SU-DHL-6 (cell line): ENCODE measurements around the gene ATG10.

Source experiments
- EZH2phosphoT487 ChIP-seq: fragments of 200-600 bp; sonication (generic), shearing (Covaris generic); conservative IDR thresholded peaks from 2 replicates; pipeline ENCODE4 v1.6.1; 2018; ENCODE audit warnings: mild to moderate bottlenecking, antibody characterized with exemption, low read length, moderate library complexity, mixed read lengths
- TF ChIP-seq, protein P1 (sequence below): fragments of 200-600 bp; sonication (generic); IDR thresholded peaks from one replicate; pipeline ENCODE4 v1.5.1; 2017; ENCODE audit warnings: antibody characterized with exemption, mild to moderate bottlenecking, low read length, moderate library complexity; ENCODE audit not compliant: insufficient read depth, poor library complexity, severe bottlenecking

- TF ChIP-seq, protein P1, sequence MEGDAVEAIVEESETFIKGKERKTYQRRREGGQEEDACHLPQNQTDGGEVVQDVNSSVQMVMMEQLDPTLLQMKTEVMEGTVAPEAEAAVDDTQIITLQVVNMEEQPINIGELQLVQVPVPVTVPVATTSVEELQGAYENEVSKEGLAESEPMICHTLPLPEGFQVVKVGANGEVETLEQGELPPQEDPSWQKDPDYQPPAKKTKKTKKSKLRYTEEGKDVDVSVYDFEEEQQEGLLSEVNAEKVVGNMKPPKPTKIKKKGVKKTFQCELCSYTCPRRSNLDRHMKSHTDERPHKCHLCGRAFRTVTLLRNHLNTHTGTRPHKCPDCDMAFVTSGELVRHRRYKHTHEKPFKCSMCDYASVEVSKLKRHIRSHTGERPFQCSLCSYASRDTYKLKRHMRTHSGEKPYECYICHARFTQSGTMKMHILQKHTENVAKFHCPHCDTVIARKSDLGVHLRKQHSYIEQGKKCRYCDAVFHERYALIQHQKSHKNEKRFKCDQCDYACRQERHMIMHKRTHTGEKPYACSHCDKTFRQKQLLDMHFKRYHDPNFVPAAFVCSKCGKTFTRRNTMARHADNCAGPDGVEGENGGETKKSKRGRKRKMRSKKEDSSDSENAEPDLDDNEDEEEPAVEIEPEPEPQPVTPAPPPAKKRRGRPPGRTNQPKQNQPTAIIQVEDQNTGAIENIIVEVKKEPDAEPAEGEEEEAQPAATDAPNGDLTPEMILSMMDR, result no peak
- TF ChIP-seq EZH2phosphoT487, result no peak
These were observed 38.9 kb downstream of the ATG10 start for GRCh38 chr5:82010696-82011095.
